GM12875 (cell line): Measurements from ENCODE around the gene LYSMD1.
A peak's percentile ranks its signal among the peaks of the same experiment; 100 is the strongest.

Source experiments
- H3K4me3 ChIP-seq: one replicate; pipeline ENCODE4 v1.5.1; 2011; ENCODE audit warnings: low read depth, low read length, control low read depth
- TF ChIP-seq, protein P1 (sequence below): IDR thresholded peaks from 2 replicates; pipeline ENCODE4 v1.5.1; 2011; ENCODE audit warnings: low read depth, mild to moderate bottlenecking, control low read depth, inconsistent platforms, low read length, moderate library complexity, borderline replicate concordance; ENCODE audit not compliant: insufficient read depth

The LYSMD1 gene

DNA sequence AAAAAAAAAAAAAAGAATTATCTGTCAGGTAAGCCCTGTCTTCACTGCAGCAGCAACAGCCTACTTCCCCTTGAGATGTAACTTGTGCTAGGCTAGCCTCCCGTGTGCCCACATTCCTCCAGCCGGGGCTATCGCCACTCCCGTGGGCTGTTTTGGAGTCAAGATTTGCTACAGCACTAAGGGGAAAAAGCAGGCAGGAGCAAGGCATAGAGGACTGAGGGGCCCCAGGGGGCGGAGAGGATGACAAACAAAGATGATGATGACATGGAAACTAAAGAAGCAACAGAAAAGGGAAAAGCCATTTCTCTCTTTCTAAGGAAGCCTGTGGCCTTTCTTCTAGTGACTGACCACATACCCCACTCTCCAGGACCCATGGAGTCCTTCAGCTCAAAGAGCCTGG is 7.4 kb downstream of the LYSMD1 start:
- TF ChIP-seq, protein P1, sequence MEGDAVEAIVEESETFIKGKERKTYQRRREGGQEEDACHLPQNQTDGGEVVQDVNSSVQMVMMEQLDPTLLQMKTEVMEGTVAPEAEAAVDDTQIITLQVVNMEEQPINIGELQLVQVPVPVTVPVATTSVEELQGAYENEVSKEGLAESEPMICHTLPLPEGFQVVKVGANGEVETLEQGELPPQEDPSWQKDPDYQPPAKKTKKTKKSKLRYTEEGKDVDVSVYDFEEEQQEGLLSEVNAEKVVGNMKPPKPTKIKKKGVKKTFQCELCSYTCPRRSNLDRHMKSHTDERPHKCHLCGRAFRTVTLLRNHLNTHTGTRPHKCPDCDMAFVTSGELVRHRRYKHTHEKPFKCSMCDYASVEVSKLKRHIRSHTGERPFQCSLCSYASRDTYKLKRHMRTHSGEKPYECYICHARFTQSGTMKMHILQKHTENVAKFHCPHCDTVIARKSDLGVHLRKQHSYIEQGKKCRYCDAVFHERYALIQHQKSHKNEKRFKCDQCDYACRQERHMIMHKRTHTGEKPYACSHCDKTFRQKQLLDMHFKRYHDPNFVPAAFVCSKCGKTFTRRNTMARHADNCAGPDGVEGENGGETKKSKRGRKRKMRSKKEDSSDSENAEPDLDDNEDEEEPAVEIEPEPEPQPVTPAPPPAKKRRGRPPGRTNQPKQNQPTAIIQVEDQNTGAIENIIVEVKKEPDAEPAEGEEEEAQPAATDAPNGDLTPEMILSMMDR: no peak
- H3K4me3 ChIP-seq: no peak overlapping the region

DNA sequence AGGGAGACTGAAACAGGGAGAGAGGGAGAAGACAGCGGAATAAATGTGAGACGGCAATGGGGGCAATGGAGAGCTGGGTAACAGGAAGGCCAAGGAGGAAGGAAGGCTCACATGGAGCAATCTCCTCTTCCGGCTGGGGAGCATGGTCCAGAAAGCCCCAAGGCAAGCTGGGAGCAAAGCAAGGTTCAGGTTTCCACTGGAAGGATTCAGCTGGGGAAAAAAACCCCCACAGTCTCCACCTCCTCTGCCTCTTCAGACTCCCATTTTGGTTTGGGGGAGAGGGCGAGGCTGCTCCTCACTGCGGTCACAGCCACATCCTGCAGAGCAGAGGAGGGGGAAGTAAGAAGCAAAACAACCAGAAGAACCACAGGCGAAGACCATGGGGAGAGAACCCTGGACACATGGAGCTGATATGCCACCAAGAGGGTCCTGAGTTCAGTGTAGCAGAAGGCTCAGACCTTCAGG is 8.6 kb downstream of the LYSMD1 start:
- peak overlapping the region; percentile 86 for H3K4me3 ChIP-seq
- TF ChIP-seq, protein P1: no peak

DNA sequence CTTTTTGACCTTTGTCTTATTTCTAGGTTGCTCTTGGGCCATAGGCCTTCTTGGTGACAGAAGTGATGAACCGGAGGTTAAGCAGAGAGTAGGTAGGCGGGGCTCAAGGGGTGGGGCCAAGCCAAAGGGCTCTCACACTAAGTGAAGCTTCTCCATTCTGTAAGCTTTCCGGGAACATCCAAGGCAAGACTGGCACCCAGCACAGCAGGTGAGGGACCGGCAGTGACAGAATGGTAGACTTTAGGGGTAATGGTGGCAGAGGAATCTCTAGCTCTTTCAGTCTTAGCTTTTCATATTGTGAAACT is 9.2 kb downstream of the LYSMD1 start, which contains the start of gene TNFAIP8L2:
Gene TNFAIP8L2 (plus strand): TSS at position 135 of the 305 bp plus-strand sequence. CDS start 2,049 bp downstream, outside the sequence.
- TF ChIP-seq, protein P1: no peak
- H3K4me3 ChIP-seq: peak within 1 kb of the TSS; percentile 86

DNA sequence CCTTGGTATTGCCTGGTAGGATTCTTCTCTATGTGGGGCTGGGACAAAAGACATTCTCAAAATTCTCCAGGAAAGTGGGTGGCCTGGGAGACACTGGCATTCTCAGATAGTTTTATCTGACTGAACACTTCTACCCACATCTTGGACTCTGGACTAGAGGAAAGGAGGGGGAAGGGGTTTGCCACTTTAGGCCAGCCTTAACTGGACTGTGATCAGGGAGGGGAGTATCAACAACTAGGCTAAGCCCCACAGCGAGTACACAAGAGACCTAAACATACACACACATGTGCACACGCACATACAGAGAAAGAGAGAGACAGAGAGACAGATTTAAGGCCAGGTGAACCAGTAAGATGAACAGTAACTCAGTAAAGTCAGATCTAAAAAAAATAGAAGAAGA is 18.0 kb downstream of the LYSMD1 start:
- no peak overlapping the region for H3K4me3 ChIP-seq
- TF ChIP-seq, protein P1: no peak

DNA sequence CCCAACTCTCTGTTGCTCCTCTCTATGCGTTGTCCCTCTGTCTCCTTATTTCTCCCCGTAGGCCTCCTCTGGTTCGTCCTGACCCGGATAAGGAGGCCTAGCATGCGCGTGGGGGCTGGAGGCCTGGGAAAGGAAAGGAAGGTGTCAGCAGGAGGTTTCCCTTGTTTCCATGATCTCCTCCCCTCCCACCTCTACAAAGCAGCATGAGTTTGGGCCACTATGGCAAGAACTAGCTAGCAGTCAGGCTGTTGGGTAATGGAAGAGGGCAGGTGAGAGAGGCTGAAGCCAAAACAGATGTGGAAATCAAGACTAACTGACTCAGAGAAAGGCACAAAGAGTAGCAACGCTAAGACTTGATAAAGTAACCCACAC is 18.6 kb downstream of the LYSMD1 start:
- H3K4me3 ChIP-seq: peak overlapping the region; percentile 60
- TF ChIP-seq, protein P1: no peak

DNA sequence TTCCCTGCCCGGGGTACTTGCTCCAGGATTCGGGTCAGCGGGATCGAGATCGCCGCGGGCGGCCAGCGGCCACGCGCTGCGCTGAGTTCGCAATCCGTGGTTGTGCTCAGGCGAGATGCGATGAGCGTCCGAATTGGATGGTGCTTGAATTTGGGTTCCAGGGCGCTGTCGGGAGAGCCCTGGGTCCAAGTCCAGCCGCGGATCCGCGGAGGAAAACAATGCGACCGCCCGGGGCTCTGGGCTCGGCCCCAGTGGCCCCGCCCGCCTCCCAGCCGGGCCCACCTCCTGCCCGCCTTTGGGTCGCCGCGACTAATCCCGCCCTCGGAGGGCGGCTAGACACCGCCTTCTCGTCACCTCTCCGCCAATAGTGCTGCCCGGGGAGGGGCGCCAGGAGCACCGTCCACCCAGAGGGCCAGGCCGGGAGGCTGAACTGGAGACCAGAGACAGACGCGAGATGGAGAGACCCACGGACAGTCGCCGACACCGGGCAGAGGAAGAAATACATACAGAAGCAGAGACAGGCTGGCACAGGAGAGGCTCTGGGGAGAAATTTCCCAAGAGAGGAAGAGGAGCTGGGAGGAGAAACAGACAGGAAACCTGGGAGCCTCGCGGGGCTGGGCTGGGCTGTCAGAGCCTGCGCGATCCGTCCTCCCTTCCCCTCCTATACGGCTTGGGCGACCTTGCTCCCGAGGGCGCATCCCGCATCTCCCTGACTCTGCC is 19.1 kb downstream of the LYSMD1 start, which contains the start of gene SEMA6C:
Gene SEMA6C (minus strand): TSS at position 220 of the 720 bp plus-strand sequence. CDS start 4,010 bp downstream, outside the sequence.
- TF ChIP-seq, protein P1: no peak
- peak within 1 kb of the TSS; percentile 60 for H3K4me3 ChIP-seq

DNA sequence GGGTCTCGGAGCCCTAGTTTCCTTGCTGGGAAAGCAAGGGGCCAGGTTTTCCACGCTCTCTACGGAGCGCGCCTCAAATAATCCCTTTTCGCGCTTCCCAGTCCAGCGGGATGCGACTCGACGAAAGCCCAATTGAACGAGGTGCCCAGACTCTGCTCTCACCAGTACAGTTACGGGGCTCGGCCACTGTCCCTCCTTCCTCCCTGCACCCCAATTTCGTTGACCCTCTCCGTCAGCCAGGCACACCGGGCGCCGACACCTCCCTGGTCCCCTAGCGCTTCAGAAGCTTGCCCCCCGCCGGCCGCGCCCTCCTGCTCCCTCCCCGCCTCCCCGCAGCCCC is 19.7 kb downstream of the LYSMD1 start:
- TF ChIP-seq, protein P1: no peak
- peak overlapping the region; percentile 60 for H3K4me3 ChIP-seq
